Lower leg skin (tissue), 3 donors: Measurements from ENCODE around the gene KRTAP10-1.

Experiments
- CTCF ChIP-seq, 3 donors: fragments of 450-650 bp; IDR thresholded peaks; one replicate each; pipeline ENCODE4 v1.5.1; 2016; ENCODE audit warnings: antibody characterized with exemption in 3 of 3, mild to moderate bottlenecking in 3 of 3, moderate library complexity in 2 of 3
- POLR2A ChIP-seq, 2 donors: fragments of 450-650 bp; IDR thresholded peaks; one replicate each; pipeline ENCODE4 v1.6.1; 2016 to 2017; ENCODE audit warnings: antibody characterized with exemption in 2 of 2, mild to moderate bottlenecking in 1 of 2, moderate library complexity in 1 of 2

GRCh38 chr21:44535963-44536362 lies 4.0 kb downstream of the KRTAP10-1 start:
- TF ChIP-seq CTCF (IDR thresholded peaks at IDR 0.05) (no peak), POLR2A (IDR thresholded peaks at IDR 0.05) (no peak)
